ENCODE data around the gene CCDC195. TPM values are rescaled to one million over a fixed set of nuclear protein-coding genes. Genes with fewer than 3 reads are reported as not detected.

CCDC195 gene
- not detected in 2 replicates for total RNA-seq

GRCh38 chr2:224716201-224716600 is at the start of gene CCDC195:
Gene CCDC195 (minus strand): TSS chr2:224716365. CDS start chr2:224716365, 0 bp downstream.

Other genes with a start within 250 kb of the CCDC195 start
- gene CUL3, start 131.0 kb downstream of the CCDC195 start, total RNA-seq: 39.2 and 41.8 TPM in 2 replicates